Upper lobe of right lung (tissue), 1 donor: ENCODE measurements around the gene NELL2. TPM values are rescaled to one million over a fixed set of nuclear protein-coding genes. Genes with fewer than 3 reads are reported as not detected.

Experiments used
- ATAC-seq: fragments of 200-7000 bp; cut with Tn5 transposase; one replicate; pipeline ENCODE4 v1.9.1; 2020; ENCODE audit warnings: mild to moderate bottlenecking, moderate library complexity
- DNase-seq: peaks from one replicate; pipeline ENCODE4 v3.0.0-alpha.2; 2020
- H3K27ac ChIP-seq: fragments of 200-600 bp; one replicate; pipeline ENCODE4 v1.8.0; 2022
- H3K27me3 ChIP-seq: fragments of 200-600 bp; one replicate; pipeline ENCODE4 v1.8.0; 2022; ENCODE audit warnings: mild to moderate bottlenecking
- H3K36me3 ChIP-seq: fragments of 200-600 bp; one replicate; pipeline ENCODE4 v1.8.0; 2022
- H3K4me1 ChIP-seq: fragments of 200-600 bp; one replicate; pipeline ENCODE4 v1.8.0; 2022
- H3K4me3 ChIP-seq: fragments of 200-600 bp; one replicate; pipeline ENCODE4 v1.8.0; 2022; ENCODE audit warnings: mild to moderate bottlenecking
- H3K9me3 ChIP-seq: fragments of 200-600 bp; one replicate; pipeline ENCODE4 v1.8.0; 2022
- intact Hi-C: fragments of 100-400 bp; cut with DNase I; formaldehyde crosslinking; loops from one replicate; pipeline ENCODE4 v1.11.0; 2022
- total RNA-seq: library from RNA; stranded (reverse); fragmentation: NEBNext Ultra II Directional; extraction: Animal tissue kit (Norgen Biotek cat#: 25700); gene quantifications from one replicate; pipeline ENCODE4 v1.2.1, GENCODE V29; 2021
- TF ChIP-seq, protein P1 (sequence below): fragments of 200-600 bp; IDR thresholded peaks from one replicate; pipeline ENCODE4 v1.8.0; 2022; ENCODE audit warnings: antibody characterized with exemption
- donor health status: DM: no; HTN: yes; CAD: no; lungs with severe emphysema.

Gene NELL2
- total RNA-seq, 1 donor from 2014 or later: 1.6 TPM

DNA sequence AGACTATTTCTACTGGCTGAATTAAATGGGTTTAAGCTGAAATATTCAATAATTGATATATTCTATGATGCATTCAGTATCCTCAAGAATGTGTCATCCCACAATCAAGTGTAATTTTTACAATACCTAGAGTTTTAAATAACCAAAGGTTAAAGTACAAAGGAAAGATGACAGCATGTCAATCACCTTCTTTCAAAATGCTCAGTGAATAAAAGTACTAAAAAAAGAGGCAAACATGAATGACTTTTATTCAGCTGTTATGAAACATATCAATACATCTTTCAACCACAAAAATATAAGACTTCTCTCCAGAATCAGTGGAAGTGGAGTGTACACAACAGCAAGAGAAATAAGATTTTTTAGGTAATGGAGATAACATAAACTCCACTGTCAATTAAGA, 72.0 kb downstream of the NELL2 start:
- H3K4me3 ChIP-seq: no peak overlapping the region
- DNase-seq (no peak), ATAC-seq (no peak)
- TF ChIP-seq, protein P1, sequence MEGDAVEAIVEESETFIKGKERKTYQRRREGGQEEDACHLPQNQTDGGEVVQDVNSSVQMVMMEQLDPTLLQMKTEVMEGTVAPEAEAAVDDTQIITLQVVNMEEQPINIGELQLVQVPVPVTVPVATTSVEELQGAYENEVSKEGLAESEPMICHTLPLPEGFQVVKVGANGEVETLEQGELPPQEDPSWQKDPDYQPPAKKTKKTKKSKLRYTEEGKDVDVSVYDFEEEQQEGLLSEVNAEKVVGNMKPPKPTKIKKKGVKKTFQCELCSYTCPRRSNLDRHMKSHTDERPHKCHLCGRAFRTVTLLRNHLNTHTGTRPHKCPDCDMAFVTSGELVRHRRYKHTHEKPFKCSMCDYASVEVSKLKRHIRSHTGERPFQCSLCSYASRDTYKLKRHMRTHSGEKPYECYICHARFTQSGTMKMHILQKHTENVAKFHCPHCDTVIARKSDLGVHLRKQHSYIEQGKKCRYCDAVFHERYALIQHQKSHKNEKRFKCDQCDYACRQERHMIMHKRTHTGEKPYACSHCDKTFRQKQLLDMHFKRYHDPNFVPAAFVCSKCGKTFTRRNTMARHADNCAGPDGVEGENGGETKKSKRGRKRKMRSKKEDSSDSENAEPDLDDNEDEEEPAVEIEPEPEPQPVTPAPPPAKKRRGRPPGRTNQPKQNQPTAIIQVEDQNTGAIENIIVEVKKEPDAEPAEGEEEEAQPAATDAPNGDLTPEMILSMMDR: no peak
- H3K9me3 ChIP-seq: no peaks in the 10 kb centered on the region
- H3K27ac ChIP-seq: no peak overlapping the region
- no peaks in the 10 kb centered on the region for H3K36me3 ChIP-seq
- no peaks in the 10 kb centered on the region for H3K27me3 ChIP-seq
- intact Hi-C loops: no loop called here
- H3K4me1 ChIP-seq: no peaks in the 10 kb centered on the region

DNA sequence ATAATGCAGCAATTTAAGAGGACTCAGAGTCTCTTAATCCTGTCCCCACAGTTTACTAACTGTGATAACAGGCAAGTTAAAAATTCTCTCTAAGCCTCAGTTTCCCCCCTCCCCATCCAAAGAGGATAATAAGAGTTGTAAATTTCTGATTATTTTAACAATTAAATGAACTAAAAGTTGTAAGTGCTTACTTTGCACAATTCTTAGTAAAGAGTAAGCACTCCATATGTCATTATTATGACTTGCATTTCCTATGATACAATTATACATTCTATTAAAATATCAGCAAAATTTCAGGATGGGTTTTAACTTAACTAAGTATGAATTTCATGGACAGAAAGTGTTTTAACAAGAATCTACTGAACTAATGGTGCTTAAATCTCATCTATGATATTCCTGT, 80.1 kb downstream of the NELL2 start:
- no peaks in the 10 kb centered on the region for H3K36me3 ChIP-seq

DNA sequence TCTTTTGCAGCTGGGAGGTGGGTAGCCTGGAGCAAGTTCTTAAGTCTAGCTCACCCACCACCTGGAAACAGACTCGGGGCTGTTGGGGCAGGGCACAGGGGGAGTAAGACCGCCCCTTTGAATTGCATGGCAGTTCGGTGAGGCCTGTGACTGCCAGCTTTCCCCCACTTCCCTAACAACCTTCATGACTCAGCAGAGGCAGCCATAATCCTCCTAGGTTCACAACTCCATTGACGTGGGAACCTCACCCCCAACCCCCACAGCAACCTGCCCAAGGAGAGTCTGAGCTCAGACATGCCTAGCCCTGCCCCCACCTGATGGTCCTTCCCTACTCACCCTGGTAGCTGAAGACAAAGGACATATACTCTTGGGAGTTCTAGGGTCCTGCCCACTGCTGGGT, 87.4 kb downstream of the NELL2 start:
- ATAC-seq (no peak), DNase-seq (no peak)
- intact Hi-C loops: no loop called here

More for the DNA sequence above, 80.1 kb downstream of the NELL2 start:
- ATAC-seq: no peak
- Histone ChIP-seq H3K9me3 (peaks cover 5% of the 10 kb centered on the region), H3K27ac (no peak overlapping the region), H3K27me3 (no peaks in the 10 kb centered on the region), H3K4me1 (no peaks in the 10 kb centered on the region), H3K4me3 (no peak overlapping the region)
- intact Hi-C loops: no loop called here
- DNase-seq: no peak
- TF ChIP-seq, protein P1: no peak

DNA sequence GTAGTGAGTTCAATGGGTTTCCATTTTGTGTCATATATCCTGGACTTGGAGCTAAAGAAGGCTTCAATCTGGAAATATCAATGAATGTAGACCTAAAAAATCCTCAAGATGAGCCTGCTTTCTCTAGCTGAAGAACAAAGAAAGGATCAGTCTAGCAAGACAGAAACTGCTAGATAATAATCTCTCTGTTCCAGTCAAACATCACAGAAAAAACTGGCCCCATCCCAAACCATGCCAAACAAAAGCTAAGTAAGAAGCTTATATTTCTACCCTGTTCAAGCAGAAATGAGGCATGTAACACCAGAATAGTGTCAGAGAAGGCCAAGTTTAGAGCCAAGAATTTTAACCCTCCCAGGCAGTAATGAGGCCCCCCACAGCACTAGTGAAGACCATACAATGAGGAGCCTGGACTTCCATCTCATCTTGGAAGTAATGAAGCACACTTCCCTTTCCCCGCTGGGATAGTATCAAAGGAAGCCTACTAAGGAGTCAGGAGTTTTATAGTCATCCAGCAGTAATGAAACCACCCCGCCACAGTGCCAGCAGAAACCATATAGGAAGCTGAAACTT, 95.8 kb downstream of the NELL2 start:
- ATAC-seq (no peak), DNase-seq (no peak)
- H3K4me3 ChIP-seq: no peak overlapping the region
- H3K27ac ChIP-seq: no peak overlapping the region
- no peaks in the 10 kb centered on the region for H3K36me3 ChIP-seq
- intact Hi-C loops: no loop called here
- H3K9me3 ChIP-seq: no peaks in the 10 kb centered on the region
- TF ChIP-seq, protein P1: no peak
- no peaks in the 10 kb centered on the region for H3K27me3 ChIP-seq
- no peaks in the 10 kb centered on the region for H3K4me1 ChIP-seq

More for the DNA sequence above, 87.4 kb downstream of the NELL2 start:
- Histone ChIP-seq H3K4me1 (no peaks in the 10 kb centered on the region), H3K27me3 (no peaks in the 10 kb centered on the region), H3K27ac (no peak overlapping the region), H3K9me3 (peaks cover 5% of the 10 kb centered on the region), H3K36me3 (no peaks in the 10 kb centered on the region), H3K4me3 (no peak overlapping the region)
- TF ChIP-seq, protein P1: no peak

DNA sequence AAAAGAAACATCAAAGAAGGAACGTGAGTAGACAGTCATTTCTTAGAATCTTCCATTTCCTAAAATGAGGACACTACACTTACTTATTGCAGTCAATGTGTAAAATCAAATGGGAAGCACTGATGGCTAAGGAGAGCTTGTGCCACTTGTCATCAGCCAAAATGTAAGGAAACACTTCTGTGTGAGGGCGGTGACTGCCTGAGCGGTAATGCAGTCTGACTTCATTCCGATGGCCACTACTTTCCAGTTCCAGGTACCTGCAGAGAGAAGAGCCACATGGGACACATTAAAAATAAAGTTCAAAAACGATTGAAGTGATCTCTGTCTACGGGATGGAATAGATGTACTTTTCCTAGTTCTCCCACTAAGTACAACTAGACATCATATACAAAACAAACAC, 96.3 kb downstream of the NELL2 start:
- no peak for ATAC-seq

More for the DNA sequence above, 96.3 kb downstream of the NELL2 start:
- TF ChIP-seq, protein P1: no peak
- DNase-seq: no peak
- Histone ChIP-seq H3K27ac (no peak overlapping the region), H3K36me3 (no peaks in the 10 kb centered on the region), H3K4me3 (no peak overlapping the region), H3K27me3 (no peaks in the 10 kb centered on the region), H3K9me3 (no peaks in the 10 kb centered on the region), H3K4me1 (no peaks in the 10 kb centered on the region)
- intact Hi-C loops: no loop called here
